ELR (cell line): ENCODE measurements around the gene SSUH2.
"Not testable (repeated sequence)": the region's sequence is repeated elsewhere in the genome, so short reads cannot be mapped to it uniquely, and the experiment has no call there.

Experiments
- DNase-seq: peaks from one replicate; pipeline ENCODE4 v3.0.0-alpha.2; 2015; ENCODE audit warnings: low read depth

The SSUH2 gene

GRCh38 chr3:8580434-8580833 is 64.2 kb downstream of the SSUH2 start:
- DNase-seq: not testable (repeated sequence)

- DNase-seq: no peak
Measured at GRCh38 chr3:8579943-8580342, 64.7 kb downstream of the SSUH2 start.

GRCh38 chr3:8579096-8579495 is 65.5 kb downstream of the SSUH2 start:
- DNase-seq: no peak

GRCh38 chr3:8578282-8578681 is 66.3 kb downstream of the SSUH2 start:
- no peak for DNase-seq

- peak; percentile 3 for DNase-seq
Measured at GRCh38 chr3:8576841-8577571, 67.6 kb downstream of the SSUH2 start.

GRCh38 chr3:8576436-8576835 is 68.2 kb downstream of the SSUH2 start:
- no peak for DNase-seq

- DNase-seq: peak; percentile 16
Measured at GRCh38 chr3:8575364-8576104, 69.1 kb downstream of the SSUH2 start.

GRCh38 chr3:8574670-8575322 is 69.8 kb downstream of the SSUH2 start:
- DNase-seq: no peak

- DNase-seq: no peak
Measured at GRCh38 chr3:8574040-8574669, 70.4 kb downstream of the SSUH2 start.

GRCh38 chr3:8573342-8573926 is 71.2 kb downstream of the SSUH2 start:
- no peak for DNase-seq

GRCh38 chr3:8571256-8571655 is 73.3 kb downstream of the SSUH2 start:
- no peak for DNase-seq
